Inflammatory macrophage (primary cell): ENCODE data around the gene PSMB2.

Source experiments
- DNase-seq, 2 donors: peaks; one replicate each; pipeline ENCODE4 v3.0.0-alpha.2; 2020 to 2022

The PSMB2 gene

GRCh38 chr1:35570589-35571137, 70.7 kb downstream of the PSMB2 start:
- no peak for DNase-seq

- no peak for DNase-seq
Observed at GRCh38 chr1:35569936-35570335, 71.4 kb downstream of the PSMB2 start.

- peak; percentile 67 to 68 for DNase-seq
Observed at GRCh38 chr1:35568975-35569395, 72.3 kb downstream of the PSMB2 start.

GRCh38 chr1:35567947-35568558, 73.3 kb downstream of the PSMB2 start:
- no peak for DNase-seq

GRCh38 chr1:35565742-35566133, 75.6 kb downstream of the PSMB2 start:
- no peak for DNase-seq

- no peak for DNase-seq
Observed at GRCh38 chr1:35564884-35565741, 76.2 kb downstream of the PSMB2 start.

GRCh38 chr1:35564037-35564883, 77.1 kb downstream of the PSMB2 start:
- DNase-seq: peak; percentile 59 to 74

GRCh38 chr1:35563166-35563565, 78.2 kb downstream of the PSMB2 start:
- DNase-seq: no peak

GRCh38 chr1:35561972-35562680, 79.2 kb downstream of the PSMB2 start:
- no peak for DNase-seq

GRCh38 chr1:35561297-35561971, 79.9 kb downstream of the PSMB2 start:
- DNase-seq: no peak

- DNase-seq: no peak
Observed at GRCh38 chr1:35560256-35561225, 80.8 kb downstream of the PSMB2 start.

GRCh38 chr1:35559317-35559944, 81.9 kb downstream of the PSMB2 start:
- DNase-seq: no peak

GRCh38 chr1:35558374-35559316, 82.7 kb downstream of the PSMB2 start:
- DNase-seq: no peak

GRCh38 chr1:35557611-35558373, 83.5 kb downstream of the PSMB2 start, which contains the start of gene NCDN:
TSS of gene NCDN (plus strand) at chr1:35557799. CDS start at chr1:35558191, 392 bp downstream.
- peak; percentile 96 to 98 for DNase-seq

GRCh38 chr1:35557118-35557610, 84.2 kb downstream of the PSMB2 start, which contains the start of gene KIAA0319L:
TSS of gene KIAA0319L (minus strand) at chr1:35557403. CDS start at chr1:35554491, 2,912 bp downstream.
- peak in 1 of 2 donors; percentile 81 for DNase-seq

GRCh38 chr1:35556484-35557117, 84.7 kb downstream of the PSMB2 start:
- DNase-seq: no peak
